CD4-positive, alpha-beta T cell treated with Interleukin-15 for 1 hour (primary cell): Measurements from ENCODE around the gene ACOT7.

Source experiments
- DNase-seq: peaks from one replicate; pipeline ENCODE4 v3.0.0-alpha.2; 2020

Gene ACOT7

DNA sequence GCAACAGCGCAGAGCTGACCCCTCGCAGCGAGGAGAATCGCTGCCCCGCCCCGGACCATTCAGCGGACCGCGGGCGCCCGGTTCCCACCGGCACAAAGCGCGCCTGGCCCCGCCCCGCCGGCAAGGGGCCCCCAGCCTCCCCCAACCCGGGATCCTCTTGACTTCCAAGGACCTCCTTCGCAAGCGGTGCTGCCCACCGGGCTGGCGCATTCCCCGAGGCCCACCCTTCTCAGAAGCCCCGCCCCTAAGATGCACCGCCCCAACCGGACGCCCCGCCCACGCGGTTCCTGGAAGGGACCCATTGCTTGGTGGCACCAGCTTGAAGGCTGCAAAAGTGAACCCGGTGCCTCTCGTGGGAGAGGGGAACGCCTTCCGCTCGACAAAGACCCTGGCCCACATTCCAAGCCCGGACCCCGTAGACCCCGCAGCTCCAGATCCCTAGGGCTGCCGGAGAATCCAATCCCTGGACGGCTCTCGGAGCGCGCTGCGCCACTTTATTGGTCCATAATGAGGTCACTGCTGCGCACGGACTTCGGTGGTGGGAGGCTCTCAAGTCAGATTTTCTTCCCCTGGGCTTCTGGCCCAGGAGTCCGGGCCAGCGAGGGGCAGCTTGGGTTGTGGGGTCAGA lies 147.6 kb downstream of the ACOT7 start:
- DNase-seq: no peak

DNA sequence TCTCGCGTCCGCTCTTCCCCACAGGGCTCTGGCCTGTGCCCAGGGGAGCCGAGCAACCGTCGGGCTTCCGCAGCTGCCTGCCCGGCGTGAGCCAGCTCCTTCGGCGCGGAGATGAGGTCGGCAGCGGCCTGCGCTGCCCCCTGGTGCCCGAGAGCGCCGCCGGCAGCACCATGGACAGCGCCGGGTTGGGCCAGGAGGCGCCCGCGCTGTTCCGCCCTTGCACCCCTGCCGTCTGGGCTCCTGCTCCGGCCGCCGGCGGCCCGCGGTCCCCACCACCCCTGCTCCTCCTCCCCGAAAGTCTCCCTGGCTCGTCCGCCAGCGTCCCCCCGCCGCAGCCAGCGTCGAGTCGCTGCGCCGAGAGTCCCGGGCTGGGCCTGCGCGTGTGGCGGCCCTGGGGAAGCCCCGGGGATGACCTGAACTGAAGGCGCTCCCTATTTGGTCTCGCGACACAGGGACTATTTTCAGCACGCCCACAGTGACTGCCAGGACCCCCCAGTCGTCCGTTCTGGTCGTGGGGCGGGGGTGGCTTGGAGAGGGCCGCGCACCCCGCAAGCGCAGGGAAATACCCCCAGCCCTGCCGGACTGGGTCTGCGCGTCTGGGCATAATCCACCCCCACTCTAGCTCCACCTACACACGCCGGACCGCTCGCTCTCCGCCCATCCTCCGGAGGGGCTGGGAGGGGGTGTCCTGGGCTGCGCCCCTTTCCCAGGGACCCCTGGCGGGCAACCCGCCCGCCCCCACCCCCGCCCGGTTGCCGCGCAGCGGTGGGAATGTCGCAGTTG lies 148.3 kb downstream of the ACOT7 start:
- peak; percentile 75 for DNase-seq

DNA sequence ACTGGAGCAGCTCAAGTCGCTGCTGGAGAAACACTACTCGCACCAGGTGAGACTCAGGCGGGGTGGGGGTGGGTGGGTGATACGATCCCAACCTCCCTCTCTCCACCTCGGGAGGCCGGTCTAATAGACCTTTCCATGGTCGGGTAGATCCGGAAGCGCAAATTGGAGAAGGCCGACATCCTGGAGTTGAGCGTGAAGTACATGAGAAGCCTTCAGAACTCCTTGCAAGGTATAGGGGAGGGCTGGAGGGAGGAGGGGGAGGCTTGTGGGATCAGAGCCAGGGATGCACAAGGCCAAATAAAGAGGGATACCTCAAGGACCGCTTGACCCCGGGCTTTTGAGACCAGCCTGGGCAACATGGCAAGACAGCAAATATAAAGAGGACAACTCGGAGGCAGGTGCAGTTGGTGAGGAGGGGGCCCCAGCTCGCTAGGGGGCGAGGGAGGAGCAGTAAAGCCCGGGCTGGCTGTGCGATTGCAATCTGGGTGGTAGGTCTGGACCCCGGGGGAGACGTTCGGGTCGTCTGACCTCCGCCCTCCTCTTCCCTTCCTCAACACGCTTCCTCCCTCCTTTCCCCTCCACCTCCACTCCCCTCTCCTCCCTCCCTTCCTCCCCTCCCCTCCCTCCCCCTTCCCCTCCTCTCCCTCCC lies 149.0 kb downstream of the ACOT7 start:
- no peak for DNase-seq

DNA sequence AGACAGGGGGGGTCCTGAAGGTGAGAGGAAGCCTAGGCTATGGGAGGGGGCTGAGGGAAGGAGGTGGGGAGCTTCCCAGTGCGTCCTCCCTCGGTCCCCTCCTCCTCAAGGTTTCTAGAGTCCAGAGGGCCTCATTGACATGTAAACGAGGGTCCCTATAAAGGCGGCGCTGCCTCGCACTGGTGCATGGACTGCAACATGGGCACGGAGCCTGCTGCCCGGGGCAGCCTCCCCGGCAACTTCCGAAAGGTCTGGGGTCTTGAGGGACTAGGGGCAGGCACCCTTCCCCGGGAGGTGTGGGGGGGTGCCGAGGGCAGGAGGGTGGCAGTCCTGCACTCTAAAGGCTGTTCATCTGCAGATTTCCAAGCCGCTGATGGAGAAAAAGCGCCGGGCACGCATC lies 149.6 kb downstream of the ACOT7 start, which contains the start of gene HES3:
Gene HES3, plus strand, starts transcription at position 187 of the 400 bp plus-strand sequence. Its CDS starts 187 bp downstream, at position 374.
- no peak for DNase-seq

DNA sequence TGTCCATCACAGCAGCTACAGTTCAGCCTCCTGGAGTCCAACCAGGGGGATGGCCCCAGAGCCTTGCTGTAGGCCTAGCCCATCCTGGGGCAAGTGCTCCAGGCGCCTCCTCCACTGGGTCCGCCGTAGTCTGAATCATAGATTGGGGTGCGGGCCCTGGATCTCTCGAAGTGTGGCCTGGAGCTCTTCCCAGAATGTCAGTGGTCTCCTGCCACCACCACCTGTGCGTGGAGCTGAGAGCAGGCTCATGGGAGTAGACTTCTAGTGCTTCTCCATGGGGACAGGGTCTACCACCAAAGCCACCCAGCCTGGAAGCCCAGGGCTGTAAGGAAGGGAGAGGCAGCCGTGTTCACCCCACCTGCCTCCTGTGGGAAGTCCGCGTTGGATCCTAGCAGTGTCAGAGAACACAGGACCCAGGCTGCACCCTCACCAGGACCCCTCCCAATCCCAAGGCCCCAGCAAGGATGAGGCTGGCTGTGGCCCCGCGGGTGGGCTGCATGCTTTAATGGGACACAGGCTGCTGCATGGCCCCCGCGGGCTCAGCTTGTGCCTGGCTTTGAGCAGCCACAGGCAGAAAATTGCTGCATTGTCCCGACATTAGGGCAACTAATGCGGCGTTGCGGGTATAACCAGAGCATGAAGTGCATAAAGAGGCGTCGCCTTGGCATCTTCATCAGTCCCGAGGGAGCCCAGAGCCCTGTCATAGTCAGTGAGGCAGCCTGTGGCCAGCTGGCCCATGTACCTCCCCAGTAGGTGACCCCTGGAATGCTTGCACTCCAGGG lies 150.3 kb downstream of the ACOT7 start:
- DNase-seq: no peak

DNA sequence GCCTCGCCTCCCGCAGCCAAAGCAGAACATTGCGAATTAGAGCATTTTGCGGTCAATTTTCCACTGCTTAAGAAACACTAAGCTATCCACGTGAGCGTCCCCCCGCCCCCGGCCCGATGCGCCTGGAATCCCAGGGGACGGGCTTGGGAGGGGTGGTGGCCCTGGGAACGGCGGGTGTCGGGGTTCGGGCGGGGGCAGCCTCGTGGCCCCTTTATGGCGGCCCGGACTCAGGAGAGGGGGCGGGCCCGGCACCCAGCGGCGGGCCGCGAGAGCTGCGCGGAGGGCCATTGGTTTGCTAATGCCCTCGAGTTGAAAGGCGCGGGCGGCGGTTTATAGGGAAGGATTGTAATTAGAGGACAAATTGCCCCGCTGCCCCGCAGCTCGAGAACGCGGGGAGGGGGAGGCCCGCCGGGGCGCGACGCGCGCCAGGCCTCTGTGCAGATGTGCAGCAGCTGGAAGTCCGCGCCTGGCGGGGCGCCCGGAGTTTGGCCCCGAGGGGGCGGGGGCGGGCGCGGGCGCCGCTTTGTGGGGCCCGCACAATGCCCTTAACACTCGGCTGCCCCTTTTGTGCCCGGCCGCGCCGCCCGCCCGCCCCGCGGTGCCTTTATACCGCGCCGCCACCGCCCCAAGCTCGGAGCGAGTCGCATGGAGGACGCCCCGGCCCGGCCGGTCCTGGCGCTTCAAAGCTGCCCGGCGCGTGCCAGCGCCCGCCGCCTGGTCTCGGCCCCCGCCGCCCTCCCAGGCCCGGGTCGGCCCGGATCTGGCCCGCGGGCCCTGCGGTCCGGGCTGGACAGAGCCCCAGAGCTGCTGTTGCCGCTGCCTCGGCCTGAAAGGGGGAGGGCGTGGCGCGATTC lies 151.5 kb downstream of the ACOT7 start:
- no peak for DNase-seq

DNA sequence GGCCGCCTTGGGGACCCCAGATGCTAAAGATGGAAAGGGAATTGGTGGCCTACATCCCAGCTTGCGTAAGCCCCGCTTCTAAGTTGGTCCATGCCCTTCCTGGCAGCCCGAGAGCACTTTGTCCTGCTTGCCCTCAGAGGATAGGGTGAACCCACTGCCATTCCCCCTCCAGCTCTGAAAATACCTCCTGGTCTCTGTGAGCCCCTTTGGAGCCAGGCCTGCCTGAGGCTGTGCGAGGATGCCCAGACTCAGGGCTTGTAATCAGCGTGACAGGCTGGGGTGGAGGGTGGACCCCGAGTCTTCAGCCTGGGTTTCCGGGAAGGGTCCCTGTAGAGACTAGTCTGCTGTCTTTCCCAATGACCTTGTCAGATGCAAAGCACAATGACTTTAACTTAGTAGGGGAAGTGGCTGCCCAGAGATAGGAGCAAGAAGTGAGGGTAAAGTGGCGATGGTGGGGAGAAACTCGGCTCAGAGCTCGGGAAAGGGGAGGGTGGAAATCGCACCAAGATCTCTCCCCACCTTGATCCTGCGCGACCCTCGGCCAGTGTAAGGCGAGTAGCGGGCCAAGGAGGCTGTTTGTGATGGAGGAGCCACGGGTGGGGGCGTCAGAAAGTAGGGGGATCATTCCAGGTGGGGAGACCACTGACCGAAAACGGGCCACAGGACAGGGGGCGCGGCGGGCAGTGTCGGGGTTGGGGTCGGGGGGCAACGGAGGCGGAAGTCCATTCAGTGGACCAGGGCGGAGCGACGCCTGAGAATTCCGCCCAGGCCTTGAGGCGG lies 152.3 kb downstream of the ACOT7 start:
- no peak for DNase-seq

DNA sequence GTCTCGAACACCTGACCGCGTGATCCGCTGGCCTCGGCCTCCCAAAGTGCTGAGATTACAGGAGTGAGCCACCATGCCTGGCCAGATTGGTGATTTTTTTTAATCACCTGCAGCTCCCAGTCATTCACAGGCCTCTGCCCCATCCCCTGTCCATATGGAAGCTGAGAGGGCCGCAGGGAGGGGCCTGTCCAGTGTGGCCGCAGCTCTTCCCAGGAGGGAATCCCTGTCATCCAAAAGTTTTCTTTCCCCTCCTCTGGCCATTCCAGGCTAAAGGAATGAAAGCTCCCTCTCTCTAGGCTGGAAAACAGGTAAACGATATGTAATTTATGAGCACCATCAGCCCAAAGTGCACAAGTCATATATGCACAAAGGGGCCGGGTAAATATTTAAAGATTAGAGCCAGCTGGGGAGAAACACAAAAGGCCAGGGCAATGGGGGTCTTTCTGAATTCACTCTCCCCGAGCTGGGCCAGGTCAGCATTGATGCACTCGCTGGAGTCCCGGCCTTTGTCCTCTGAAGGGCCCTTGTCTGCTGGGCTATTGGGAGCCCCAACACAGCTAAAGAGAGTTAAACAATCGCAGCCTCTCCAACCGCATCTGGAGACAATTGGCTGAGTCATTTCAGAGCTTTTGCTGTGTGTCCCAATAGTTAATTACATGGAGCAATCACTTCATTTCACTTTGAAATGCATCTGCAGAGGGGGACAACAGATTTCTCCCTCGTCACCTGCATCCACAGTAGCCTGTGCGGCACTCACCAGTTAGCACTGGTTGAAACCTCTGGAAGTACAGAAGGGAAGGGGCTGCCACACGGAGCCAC lies 153.4 kb downstream of the ACOT7 start:
- DNase-seq: no peak

DNA sequence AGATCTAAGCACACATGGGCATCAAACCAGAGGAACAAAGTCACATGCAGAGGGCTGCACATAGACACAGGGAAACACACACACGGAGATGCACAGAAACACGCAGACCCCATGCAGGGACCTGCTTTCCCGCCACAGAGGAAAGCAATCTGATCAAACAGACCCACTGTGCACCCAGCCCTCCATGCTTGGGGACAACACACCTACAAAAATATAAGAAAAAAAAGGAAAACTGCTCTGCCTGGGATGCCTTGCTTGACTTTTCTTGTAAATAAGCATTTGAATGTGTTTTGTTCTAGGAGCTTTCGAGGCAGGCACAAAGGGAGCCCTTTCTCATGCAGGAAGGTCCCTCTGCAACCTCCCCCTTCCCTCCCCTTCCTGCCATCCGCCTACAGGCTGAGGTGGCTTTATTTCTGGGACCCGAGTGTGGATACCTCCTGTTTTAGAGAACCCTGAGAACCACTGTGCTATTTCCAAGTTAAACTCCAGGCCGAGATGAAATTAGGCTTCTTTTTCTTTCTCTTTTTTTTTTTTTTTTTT lies 154.3 kb downstream of the ACOT7 start:
- no peak for DNase-seq

DNA sequence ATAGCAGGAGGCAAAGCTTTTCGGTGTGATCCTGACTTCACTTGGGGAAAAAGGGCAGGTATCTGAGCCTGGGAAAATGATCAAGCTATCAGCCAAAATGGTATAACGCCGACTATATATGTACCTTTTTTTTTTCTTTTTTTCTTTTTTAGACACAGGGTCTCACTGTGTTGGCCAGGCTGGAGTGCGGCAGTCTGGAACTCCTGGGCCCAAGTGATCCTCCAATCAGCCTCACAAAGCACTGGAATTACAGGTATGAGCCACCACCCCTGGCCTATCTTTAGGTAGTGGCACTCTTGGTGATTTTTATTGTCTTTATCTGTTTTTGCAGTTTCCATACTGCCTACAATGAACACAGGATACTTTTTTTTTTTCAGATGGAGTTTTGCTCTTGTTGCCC lies 156.5 kb downstream of the ACOT7 start:
- DNase-seq: no peak

DNA sequence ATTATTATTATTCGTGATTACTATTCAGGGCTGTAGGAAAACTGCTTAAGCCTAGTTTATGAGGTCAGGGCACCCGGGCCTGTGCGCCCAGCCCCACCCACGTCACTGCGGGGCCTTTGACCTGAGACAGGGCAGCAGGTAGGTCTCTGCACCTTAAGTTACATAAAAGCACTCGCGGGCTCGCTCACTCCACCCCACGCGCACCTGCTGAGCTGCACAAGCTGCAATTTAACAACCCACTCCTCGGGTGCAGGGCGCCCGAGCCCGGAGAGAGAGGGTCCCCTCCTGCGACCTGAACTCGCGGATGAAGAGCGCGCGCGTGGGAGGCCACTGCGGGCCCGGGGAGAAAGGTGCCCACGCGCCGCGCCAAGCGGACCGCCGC lies 158.3 kb downstream of the ACOT7 start:
- DNase-seq: no peak

DNA sequence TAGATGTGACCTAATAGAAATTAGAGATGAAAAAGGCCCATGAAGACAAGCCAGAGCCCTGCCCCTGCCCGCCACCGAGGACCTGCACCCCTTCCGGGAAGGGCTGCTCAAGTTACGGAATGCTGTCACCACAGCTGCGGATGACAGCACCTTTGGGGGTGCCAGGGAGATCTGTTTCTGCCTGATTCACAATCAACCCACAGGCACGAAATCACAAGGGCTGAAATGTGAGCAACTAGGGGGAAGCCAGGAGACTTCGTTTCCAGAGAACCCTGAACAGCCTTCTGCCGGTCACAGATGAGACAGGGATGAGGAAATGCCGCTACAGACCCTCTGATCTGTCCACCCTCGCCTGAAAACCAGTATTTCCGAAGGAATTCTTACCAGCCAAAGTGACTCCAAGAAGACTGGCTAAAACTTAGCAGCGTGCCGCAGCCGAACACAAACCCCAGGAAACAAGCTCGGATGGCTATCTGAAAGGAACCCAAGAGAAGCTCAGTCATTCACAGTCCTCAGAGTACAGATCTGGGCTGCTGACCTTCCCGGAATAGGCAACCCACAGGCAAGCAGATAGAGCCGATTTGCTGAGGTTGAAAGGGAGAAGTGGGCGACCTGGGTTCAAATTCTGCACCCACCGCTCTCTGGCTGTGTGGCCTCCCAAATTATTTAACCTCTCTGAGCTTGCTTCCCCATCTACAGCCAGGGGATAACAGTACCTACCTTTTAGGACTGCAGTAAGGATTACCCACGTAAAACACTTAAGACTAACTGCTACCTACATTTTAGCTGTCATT lies 158.9 kb downstream of the ACOT7 start:
- DNase-seq: no peak

DNA sequence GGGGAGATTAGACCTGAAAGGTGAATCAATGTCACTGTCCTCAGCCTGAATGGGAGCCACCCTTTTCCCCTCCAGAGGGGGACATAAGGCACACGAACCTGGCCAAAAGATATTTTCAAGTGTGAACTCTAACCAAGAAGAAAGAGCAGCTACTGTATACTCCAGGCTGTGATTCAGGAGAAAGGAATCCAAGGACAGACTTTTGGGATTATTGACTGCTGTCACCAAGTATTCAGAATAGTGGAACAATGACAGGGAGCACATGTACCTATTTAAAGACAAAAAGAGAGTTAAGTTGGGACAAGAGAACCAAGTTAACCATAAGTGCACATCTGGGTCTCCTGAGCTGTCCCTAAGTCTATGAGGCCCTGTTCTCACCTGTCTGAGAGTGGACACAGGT lies 160.2 kb downstream of the ACOT7 start:
- no peak for DNase-seq

DNA sequence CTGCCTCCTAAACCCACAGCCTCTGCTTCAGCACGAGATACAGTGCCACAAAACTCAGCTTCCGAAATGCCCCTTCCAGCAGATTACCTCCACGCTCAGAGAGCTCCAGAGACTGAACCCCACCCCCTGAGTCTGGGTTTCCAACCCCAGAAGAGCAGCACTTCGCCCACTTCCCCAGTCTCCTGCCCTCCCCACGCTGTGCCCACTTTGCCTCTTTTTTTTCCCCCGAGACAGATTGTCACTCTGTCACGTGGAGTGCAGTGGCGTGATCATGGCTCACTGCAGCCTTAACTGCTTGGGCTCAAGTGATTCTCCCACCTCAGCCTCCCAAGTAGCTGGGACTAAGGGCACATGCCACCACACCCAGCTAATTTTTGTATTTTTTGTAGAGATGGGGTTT lies 167.9 kb downstream of the ACOT7 start:
- DNase-seq: no peak

DNA sequence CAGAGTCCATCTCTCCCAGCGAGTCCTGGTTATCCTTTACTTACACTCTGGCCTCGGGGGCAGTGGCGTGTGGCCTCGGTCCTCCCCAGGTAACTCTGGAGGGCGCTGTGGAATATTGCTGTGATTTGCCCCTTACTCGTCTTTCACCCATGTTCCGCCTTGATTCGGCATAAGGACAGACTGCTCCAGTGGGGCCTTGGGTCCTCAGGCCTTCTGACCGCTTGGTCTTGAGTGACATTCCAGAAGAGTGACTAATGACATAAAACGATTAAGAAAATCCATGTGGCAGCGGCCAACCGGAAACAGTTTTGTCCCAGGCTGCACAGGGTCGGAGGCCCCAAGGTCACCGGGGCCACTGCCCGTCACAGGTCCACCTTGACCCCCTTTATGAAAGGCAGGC lies 168.8 kb downstream of the ACOT7 start:
- no peak for DNase-seq

DNA sequence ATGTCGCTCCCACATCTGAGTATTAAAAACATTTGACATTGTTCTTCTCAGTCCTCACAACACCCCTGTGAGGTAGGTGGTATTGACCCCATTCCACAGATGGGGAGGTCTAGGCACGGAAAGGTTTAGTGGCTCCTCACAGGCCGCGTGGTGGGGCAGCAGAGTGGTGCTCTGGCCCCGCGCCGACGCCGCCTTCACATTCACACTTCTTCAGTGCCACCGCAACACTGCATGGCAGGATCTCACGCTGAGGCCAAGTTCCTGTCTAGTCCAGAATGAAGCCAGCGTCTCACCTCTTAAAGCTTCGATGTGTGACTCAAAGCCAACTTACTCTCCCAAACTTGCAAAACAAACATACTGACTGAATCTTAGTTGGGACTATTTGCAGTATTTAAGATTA lies 169.9 kb downstream of the ACOT7 start:
- DNase-seq: no peak

DNA sequence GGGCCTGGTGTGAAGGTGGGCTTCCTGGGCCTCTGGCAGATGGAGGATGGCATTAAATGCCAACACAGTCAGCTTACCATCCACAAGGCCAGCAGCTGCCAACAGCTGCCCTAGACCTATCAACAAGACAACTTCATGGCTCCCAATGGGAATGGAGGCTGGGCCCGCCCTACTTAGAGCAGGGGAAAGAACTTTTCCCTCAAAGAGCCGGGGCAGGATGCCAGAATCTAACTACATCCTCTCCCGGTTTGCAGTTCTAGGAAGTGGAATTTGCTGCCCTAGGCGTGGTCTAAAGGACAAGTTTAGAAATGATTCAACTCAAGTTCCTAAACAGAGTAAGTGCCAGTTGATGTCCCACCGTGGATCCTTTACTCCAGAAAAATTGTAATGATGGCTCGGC lies 170.9 kb downstream of the ACOT7 start:
- no peak for DNase-seq

DNA sequence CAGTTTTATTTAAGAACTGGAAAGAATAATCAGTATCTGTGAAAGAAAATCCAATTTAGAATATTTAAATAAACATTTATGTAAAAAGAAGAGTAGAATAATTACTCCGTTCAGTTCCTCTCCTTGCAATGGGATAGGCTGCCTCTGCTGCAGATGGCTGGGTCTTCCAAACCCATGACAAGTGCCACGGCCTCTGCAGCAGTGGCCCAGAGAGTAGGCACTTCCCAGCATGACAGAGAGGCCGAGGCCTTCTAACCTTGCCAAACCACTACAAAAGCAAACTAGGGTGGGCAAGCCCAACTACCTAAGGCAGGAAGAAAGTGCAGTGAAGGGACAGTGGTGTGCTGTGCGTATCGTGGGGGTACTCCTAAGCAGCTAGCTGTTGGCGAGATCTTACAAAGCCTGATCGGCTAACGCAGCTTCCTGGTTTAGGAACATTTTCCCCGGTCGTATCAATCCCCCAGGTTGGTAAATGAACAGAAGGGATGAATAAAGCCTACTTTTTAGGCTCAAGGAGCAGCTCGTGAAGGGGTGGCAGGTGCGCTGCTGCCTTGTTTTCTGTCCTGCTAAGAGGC lies 172.3 kb downstream of the ACOT7 start:
- DNase-seq: no peak

DNA sequence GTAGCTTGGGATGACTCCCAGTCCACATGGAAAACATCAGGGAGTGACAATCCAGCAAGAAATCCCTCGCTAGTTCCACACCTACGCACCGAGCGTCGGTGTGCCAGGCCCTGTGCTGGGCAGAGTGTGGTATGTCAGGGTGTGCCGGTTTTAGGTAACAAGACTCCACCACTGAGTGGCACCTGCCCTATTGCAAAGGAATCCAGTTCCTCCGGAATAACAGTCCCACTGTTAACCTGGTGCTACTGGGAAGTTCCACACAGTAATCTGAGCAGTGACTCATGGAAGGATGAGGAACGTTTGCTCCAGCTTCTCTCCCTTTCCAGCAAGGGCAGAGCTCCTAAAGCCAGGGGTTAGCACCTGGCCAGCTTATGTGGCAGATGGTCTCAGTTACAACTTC lies 173.3 kb downstream of the ACOT7 start:
- DNase-seq: no peak
